HG02610 (cell line): ENCODE measurements around the gene FBXL5.
"Not testable (repeated sequence)": the region's sequence is repeated elsewhere in the genome, so short reads cannot be mapped to it uniquely, and the experiment has no call there.

Experiments used
- ATAC-seq: cut with Tn5 transposase; IDR thresholded peaks from one replicate; pipeline ENCODE4 v1.9.1; 2021; ENCODE audit warnings: mild to moderate bottlenecking, moderate library complexity; ENCODE audit not compliant: unreplicated experiment

The FBXL5 gene

GRCh38 chr4:15652841-15653240 lies 2.3 kb downstream of the FBXL5 start:
- no peak for ATAC-seq

- ATAC-seq: no peak
Observed at GRCh38 chr4:15652191-15652590, 3.0 kb downstream of the FBXL5 start.

GRCh38 chr4:15651676-15652075 lies 3.5 kb downstream of the FBXL5 start:
- ATAC-seq: no peak

GRCh38 chr4:15649914-15650545 lies 5.1 kb downstream of the FBXL5 start:
- peak; percentile 39 for ATAC-seq

GRCh38 chr4:15648600-15648999 lies 6.6 kb downstream of the FBXL5 start:
- peak; percentile 59 for ATAC-seq

GRCh38 chr4:15638418-15638817 lies 16.7 kb downstream of the FBXL5 start:
- no peak for ATAC-seq

GRCh38 chr4:15636818-15637217 lies 18.3 kb downstream of the FBXL5 start:
- no peak for ATAC-seq

GRCh38 chr4:15617407-15617806 lies 37.8 kb downstream of the FBXL5 start:
- not testable (repeated sequence) for ATAC-seq

GRCh38 chr4:15614891-15615290 lies 40.3 kb downstream of the FBXL5 start:
- ATAC-seq: not testable (repeated sequence)

GRCh38 chr4:15612136-15612535 lies 43.0 kb downstream of the FBXL5 start:
- ATAC-seq: no peak

- no peak for ATAC-seq
Observed at GRCh38 chr4:15610855-15611254, 44.3 kb downstream of the FBXL5 start.

- ATAC-seq: no peak
Observed at GRCh38 chr4:15605537-15605936, 49.6 kb downstream of the FBXL5 start.

GRCh38 chr4:15601862-15602261 lies 53.3 kb downstream of the FBXL5 start:
- ATAC-seq: no peak

GRCh38 chr4:15600176-15600575 lies 55.0 kb downstream of the FBXL5 start:
- no peak for ATAC-seq

GRCh38 chr4:15598644-15599043 lies 56.5 kb downstream of the FBXL5 start:
- no peak for ATAC-seq

GRCh38 chr4:15592799-15593198 lies 62.4 kb downstream of the FBXL5 start:
- ATAC-seq: no peak

- no peak for ATAC-seq
Observed at GRCh38 chr4:15587649-15588048, 67.5 kb downstream of the FBXL5 start.

- no peak for ATAC-seq
Observed at GRCh38 chr4:15586066-15586465, 69.1 kb downstream of the FBXL5 start.

- no peak for ATAC-seq
Observed at GRCh38 chr4:15585331-15585730, 69.8 kb downstream of the FBXL5 start.

GRCh38 chr4:15584785-15585184 lies 70.4 kb downstream of the FBXL5 start:
- ATAC-seq: no peak

GRCh38 chr4:15577508-15577907 lies 77.6 kb downstream of the FBXL5 start:
- ATAC-seq: no peak

GRCh38 chr4:15575966-15576365 lies 79.2 kb downstream of the FBXL5 start:
- no peak for ATAC-seq

GRCh38 chr4:15569746-15570145 lies 85.4 kb downstream of the FBXL5 start:
- ATAC-seq: no peak
